ACC112 (cell line): ENCODE data around the gene TIGD4.

ENCODE experiments used
- H2AFZ ChIP-seq: fragments of 200-600 bp; sonication (generic); one replicate; pipeline ENCODE4 v1.6.0; 2017; ENCODE audit warnings: antibody characterized with exemption, low read length; ENCODE audit not compliant: unreplicated experiment
- H3K27ac ChIP-seq: fragments of 200-600 bp; sonication (generic); 2 replicates; pipeline ENCODE4 v1.5.1; 2014; ENCODE audit warnings: low read depth, mild to moderate bottlenecking, antibody characterized with exemption, low read length, moderate library complexity
- H3K27me3 ChIP-seq: fragments of 200-600 bp; sonication (generic); 2 replicates; pipeline ENCODE4 v1.6.1; 2014; ENCODE audit warnings: mild to moderate bottlenecking, antibody characterized with exemption, low read length, moderate library complexity, mixed read lengths; ENCODE audit not compliant: insufficient read depth
- H3K36me3 ChIP-seq: fragments of 200-600 bp; sonication (generic); 2 replicates; pipeline ENCODE4 v1.6.1; 2016; ENCODE audit warnings: mild to moderate bottlenecking, antibody characterized with exemption, low read length, moderate library complexity, mixed read lengths; ENCODE audit not compliant: insufficient read depth
- H3K4me1 ChIP-seq: fragments of 200-600 bp; sonication (generic); one replicate; pipeline ENCODE4 v1.6.1; 2016; ENCODE audit warnings: low read length, mixed read lengths; ENCODE audit not compliant: insufficient read depth, unreplicated experiment, control insufficient read depth
- H3K4me3 ChIP-seq: fragments of 200-600 bp; sonication (generic); 2 replicates; pipeline ENCODE4 v1.5.1; 2014; ENCODE audit warnings: mild to moderate bottlenecking, low read depth, low read length
- H3K79me2 ChIP-seq: fragments of 200-600 bp; sonication (generic); one replicate; pipeline ENCODE4 v1.6.0; 2016; ENCODE audit warnings: low read length; ENCODE audit not compliant: control insufficient read depth, unreplicated experiment, insufficient read depth

Gene TIGD4

DNA sequence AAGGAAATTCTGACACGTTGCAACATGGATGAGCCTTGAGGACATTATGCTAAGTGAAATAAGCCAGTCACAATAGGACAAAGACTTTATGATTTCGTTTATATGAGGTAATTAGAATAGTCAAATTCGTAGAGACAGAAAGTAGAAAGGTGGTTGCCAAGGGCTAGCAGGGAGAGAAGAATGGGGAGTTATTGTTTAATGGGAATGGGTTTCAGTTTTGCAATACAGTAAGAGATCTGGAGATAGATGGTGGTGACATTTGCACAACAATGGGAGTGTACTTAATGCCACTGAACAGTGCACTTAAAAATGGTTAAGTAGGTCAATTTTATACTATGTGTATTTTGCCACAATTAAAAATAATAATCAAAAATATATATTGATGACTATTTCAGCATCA lies 56.3 kb downstream of the TIGD4 start:
- no peak overlapping the region for H2AFZ ChIP-seq
- no peaks in the 10 kb centered on the region for H3K79me2 ChIP-seq
- no peaks in the 10 kb centered on the region; the same call in 1 of the 2 replicates for H3K27me3 ChIP-seq
- H3K4me1 ChIP-seq: no peaks in the 10 kb centered on the region
- H3K27ac ChIP-seq: no peak overlapping the region
- H3K4me3 ChIP-seq: no peak overlapping the region
- no peaks in the 10 kb centered on the region for H3K36me3 ChIP-seq

DNA sequence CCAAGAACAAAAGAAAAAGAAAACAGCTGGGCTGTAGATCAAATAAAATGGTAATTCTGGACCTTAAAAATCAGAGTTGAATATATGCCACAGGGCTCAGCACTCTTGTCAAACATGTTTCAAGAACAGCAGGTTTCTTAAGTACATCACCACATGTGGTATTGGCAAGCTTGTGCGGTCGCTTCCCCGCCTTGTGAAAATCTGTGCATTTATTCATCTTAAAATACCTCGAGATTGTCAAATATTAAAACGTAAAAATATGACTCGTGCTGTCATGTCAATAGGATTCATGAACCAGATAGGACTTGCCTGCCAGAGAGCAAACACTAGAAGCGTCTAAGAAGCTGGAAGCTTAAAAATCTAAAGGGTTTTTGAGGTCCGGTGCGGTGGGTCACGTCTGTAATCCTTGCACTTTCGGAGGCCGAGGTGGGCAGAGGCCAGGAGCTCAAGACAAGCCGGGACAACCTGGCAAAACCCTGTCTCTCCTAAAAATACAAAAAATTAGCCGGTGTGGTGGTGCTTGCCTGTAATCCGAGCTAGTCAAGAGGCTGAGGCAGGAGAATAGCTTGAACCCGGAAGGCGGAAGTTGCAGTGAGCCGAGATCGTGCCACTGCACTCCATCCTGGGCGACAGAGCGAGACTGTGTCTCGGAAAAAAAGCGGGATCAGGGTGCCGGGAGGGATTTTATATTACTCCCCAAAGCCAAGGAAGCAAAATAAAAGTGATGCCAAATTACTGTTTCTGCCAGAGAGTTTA lies 59.6 kb downstream of the TIGD4 start:
- peaks cover 2% of the 10 kb centered on the region for H3K27me3 ChIP-seq
- H3K79me2 ChIP-seq: no peaks in the 10 kb centered on the region
- no peaks in the 10 kb centered on the region for H3K36me3 ChIP-seq
- no peak overlapping the region for H3K27ac ChIP-seq
- H3K4me3 ChIP-seq: no peak overlapping the region
- H2AFZ ChIP-seq: no peak overlapping the region
- H3K4me1 ChIP-seq: no peaks in the 10 kb centered on the region
